SU-DHL-6 (cell line): ENCODE measurements around the gene ARNT2.

Experiments
- CTCF ChIP-seq: fragments of 200-600 bp; sonication (generic); IDR thresholded peaks from one replicate; pipeline ENCODE4 v1.5.1; 2017; ENCODE audit warnings: antibody characterized with exemption, mild to moderate bottlenecking, low read length, moderate library complexity; ENCODE audit not compliant: insufficient read depth, poor library complexity, severe bottlenecking
- EZH2phosphoT487 ChIP-seq: fragments of 200-600 bp; sonication (generic), shearing (Covaris generic); conservative IDR thresholded peaks from 2 replicates; pipeline ENCODE4 v1.6.1; 2018; ENCODE audit warnings: mild to moderate bottlenecking, antibody characterized with exemption, low read length, moderate library complexity, mixed read lengths

DNA sequence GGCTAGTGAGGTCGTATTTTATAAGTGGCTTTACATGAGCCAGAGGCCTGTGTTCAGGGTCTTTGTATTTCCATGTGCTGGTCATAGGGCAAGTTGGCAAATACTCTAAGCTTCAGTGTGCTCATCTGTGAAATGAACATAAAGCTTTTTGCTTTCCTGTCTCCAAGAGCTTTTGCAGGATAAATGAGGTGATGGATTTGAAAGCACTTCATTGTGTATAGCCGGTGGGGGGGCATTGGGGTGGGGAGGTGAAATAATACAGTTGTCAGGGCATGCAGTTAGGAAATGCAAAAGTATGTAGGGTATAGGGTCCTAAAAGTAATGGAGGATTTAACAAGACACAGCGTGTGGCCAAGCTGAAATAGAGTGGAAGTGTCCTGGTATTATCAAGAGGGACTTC is 67.7 kb downstream of the ARNT2 start:
- TF ChIP-seq CTCF: no peak
- no peak for TF ChIP-seq EZH2phosphoT487
